Thymus (tissue), 11 donors: ENCODE data around the gene SPOPL. TPM values are rescaled to one million over a fixed set of nuclear protein-coding genes. Genes with fewer than 3 reads are reported as not detected.

Source experiments
- DNase-seq, 9 donors: peaks; one replicate each; pipeline ENCODE4 v3.0.0-alpha.2; 2013; ENCODE audit warnings: low spot score in 9 of 9, low read depth in 6 of 9, missing footprints in 1 of 9
- H3K27ac ChIP-seq, 2 donors: one replicate each; pipeline ENCODE4 v1.5.1; 2013; ENCODE audit warnings: control low read depth in 1 of 2, low read depth in 1 of 2, low read length in 1 of 2, mild to moderate bottlenecking in 1 of 2, moderate library complexity in 1 of 2
- H3K27me3 ChIP-seq, 2 donors: one replicate each; pipeline ENCODE4 v1.5.1; 2013; ENCODE audit warnings: low read length in 1 of 2; ENCODE audit not compliant: control insufficient read depth in 2 of 2, insufficient read depth in 1 of 2
- H3K36me3 ChIP-seq, 2 donors: one replicate each; pipeline ENCODE4 v1.5.1; 2013; ENCODE audit warnings: low read length in 1 of 2, mild to moderate bottlenecking in 1 of 2, moderate library complexity in 1 of 2; ENCODE audit not compliant: control insufficient read depth in 2 of 2, insufficient read depth in 2 of 2
- H3K4me1 ChIP-seq, 2 donors: one replicate each; pipeline ENCODE4 v1.5.1; 2013; ENCODE audit warnings: low read length in 2 of 2; ENCODE audit not compliant: control insufficient read depth in 2 of 2, insufficient read depth in 2 of 2
- H3K4me3 ChIP-seq, 2 donors: one replicate each; pipeline ENCODE4 v1.5.1; 2013; ENCODE audit warnings: low read length in 2 of 2, control low read depth in 1 of 2, mild to moderate bottlenecking in 1 of 2
- H3K9me3 ChIP-seq, 2 donors: one replicate each; pipeline ENCODE4 v1.5.1; 2013; ENCODE audit warnings: low read length in 1 of 2, mild to moderate bottlenecking in 1 of 2; ENCODE audit not compliant: control insufficient read depth in 2 of 2, insufficient read depth in 1 of 2
- WGBS: extraction: QIAGEN DNeasy Blood & Tissue Kit; methylation state at CpG from one replicate; pipeline ENCODE4 v1.1.7; 2013; 5-methylcytosine and 5-hydroxymethylcytosine counted together
- polyA plus RNA-seq: library from polyadenylated mRNA; stranded (reverse); fragments of 200-250 nt; gene quantifications from one replicate; pipeline ENCODE4 v1.2.3, GENCODE V29; 2013
- total RNA-seq: library from RNA; stranded (reverse); fragments of 120-200 nt; gene quantifications from one replicate; pipeline ENCODE4 v1.2.4, GENCODE V29; 2013
- donor health status: healthy.

Gene SPOPL
- total and polyA plus RNA-seq, 2 donors: 7.3 to 9.3 TPM

- Histone ChIP-seq H3K27ac (no peak overlapping the region), H3K9me3 (no peaks in the 10 kb centered on the region), H3K4me1 (no peaks in the 10 kb centered on the region), H3K27me3 (no peaks in the 10 kb centered on the region), H3K4me3 (no peak overlapping the region), H3K36me3 (no peaks in the 10 kb centered on the region)
- DNase-seq: no peak
- WGBS: 96% methylated on average over 1 of the region's 1 CpG
Measured at GRCh38 chr2:138589663-138590062, 88.1 kb downstream of the SPOPL start.

- WGBS: 94% methylated on average over 3 of the region's 3 CpGs
- no peaks in the 10 kb centered on the region for H3K9me3 ChIP-seq
Measured at GRCh38 chr2:138596403-138596802, 94.8 kb downstream of the SPOPL start.

GRCh38 chr2:138600732-138601457 lies 99.3 kb downstream of the SPOPL start:
- no peaks in the 10 kb centered on the region for H3K36me3 ChIP-seq
- H3K27ac ChIP-seq: no peak overlapping the region
- no peak for DNase-seq
- 94% methylated on average over 3 of the region's 3 CpGs for WGBS
- H3K27me3 ChIP-seq: no peaks in the 10 kb centered on the region
- H3K4me3 ChIP-seq: no peak overlapping the region
- no peaks in the 10 kb centered on the region for H3K4me1 ChIP-seq
- H3K9me3 ChIP-seq: no peaks in the 10 kb centered on the region

More at GRCh38 chr2:138596403-138596802, 94.8 kb downstream of the SPOPL start:
- no peak overlapping the region for H3K4me3 ChIP-seq
- no peaks in the 10 kb centered on the region for H3K27me3 ChIP-seq
- H3K4me1 ChIP-seq: no peaks in the 10 kb centered on the region
- H3K36me3 ChIP-seq: no peaks in the 10 kb centered on the region
- no peak for DNase-seq
- no peak overlapping the region for H3K27ac ChIP-seq

- Histone ChIP-seq H3K9me3 (no peaks in the 10 kb centered on the region), H3K27me3 (no peaks in the 10 kb centered on the region), H3K27ac (no peak overlapping the region), H3K4me3 (no peak overlapping the region), H3K4me1 (no peaks in the 10 kb centered on the region), H3K36me3 (no peaks in the 10 kb centered on the region)
- DNase-seq: no peak
- 93% methylated on average over 2 of the region's 2 CpGs for WGBS
Measured at GRCh38 chr2:138601458-138602165, 100.0 kb downstream of the SPOPL start.

- Histone ChIP-seq H3K4me1 (no peaks in the 10 kb centered on the region), H3K27me3 (no peaks in the 10 kb centered on the region), H3K27ac (no peak overlapping the region), H3K36me3 (no peaks in the 10 kb centered on the region), H3K9me3 (no peaks in the 10 kb centered on the region), H3K4me3 (no peak overlapping the region)
- 98% methylated on average over 1 of the region's 1 CpG for WGBS
- no peak for DNase-seq
Measured at GRCh38 chr2:138602166-138602460, 100.5 kb downstream of the SPOPL start.

- Histone ChIP-seq H3K4me1 (no peaks in the 10 kb centered on the region), H3K4me3 (no peak overlapping the region), H3K27ac (no peak overlapping the region), H3K36me3 (no peaks in the 10 kb centered on the region), H3K27me3 (no peaks in the 10 kb centered on the region), H3K9me3 (no peaks in the 10 kb centered on the region)
- WGBS: 97% methylated on average over 2 of the region's 2 CpGs
- no peak for DNase-seq
Measured at GRCh38 chr2:138607746-138608145, 106.2 kb downstream of the SPOPL start.

GRCh38 chr2:138609446-138609845 lies 107.9 kb downstream of the SPOPL start:
- Histone ChIP-seq H3K27ac (no peak overlapping the region), H3K9me3 (no peaks in the 10 kb centered on the region), H3K4me3 (no peak overlapping the region), H3K4me1 (no peaks in the 10 kb centered on the region), H3K36me3 (no peaks in the 10 kb centered on the region), H3K27me3 (no peaks in the 10 kb centered on the region)
- DNase-seq: no peak
- 89% methylated on average over 4 of the region's 4 CpGs for WGBS

- H3K36me3 ChIP-seq: no peaks in the 10 kb centered on the region
- H3K4me1 ChIP-seq: no peaks in the 10 kb centered on the region
- no peaks in the 10 kb centered on the region for H3K9me3 ChIP-seq
- no peaks in the 10 kb centered on the region for H3K27me3 ChIP-seq
- no peak overlapping the region for H3K27ac ChIP-seq
- WGBS: 90% methylated on average over 4 of the region's 4 CpGs
- no peak for DNase-seq
- H3K4me3 ChIP-seq: no peak overlapping the region
Measured at GRCh38 chr2:138610201-138610953, 108.8 kb downstream of the SPOPL start.

- 90% methylated on average over 4 of the region's 4 CpGs for WGBS
- Histone ChIP-seq H3K27me3 (no peaks in the 10 kb centered on the region), H3K4me1 (no peaks in the 10 kb centered on the region), H3K9me3 (no peaks in the 10 kb centered on the region), H3K4me3 (no peak overlapping the region), H3K27ac (no peak overlapping the region), H3K36me3 (no peaks in the 10 kb centered on the region)
- peak in 1 of 9 donors; percentile 14 for DNase-seq
Measured at GRCh38 chr2:138615257-138615656, 113.7 kb downstream of the SPOPL start.
